Iris pigment epithelial cell (primary cell): ENCODE data around the gene VPS8.
A peak's percentile ranks its signal among the peaks of the same experiment; 100 is the strongest.

ENCODE experiments used
- DNase-seq: peaks from one replicate; pipeline ENCODE4 v3.0.0-alpha.2; 2011; ENCODE audit warnings: low read depth

VPS8 gene

GRCh38 chr3:184812662-184813042 is 686 bp downstream of the VPS8 start:
- no peak for DNase-seq

- DNase-seq, result no peak
Measured at GRCh38 chr3:184813357-184813756, 1.4 kb downstream of the VPS8 start.

GRCh38 chr3:184814214-184814613 is 2.2 kb downstream of the VPS8 start:
- peak; percentile 20 for DNase-seq

GRCh38 chr3:184815046-184815930 is 3.3 kb downstream of the VPS8 start:
- DNase-seq, result peak; percentile 94

GRCh38 chr3:184816614-184817013 is 4.6 kb downstream of the VPS8 start:
- DNase-seq, result peak; percentile 66

- DNase-seq, result no peak
Measured at GRCh38 chr3:184820525-184820924, 8.6 kb downstream of the VPS8 start.

GRCh38 chr3:184821034-184821433 is 9.1 kb downstream of the VPS8 start:
- no peak for DNase-seq

- no peak for DNase-seq
Measured at GRCh38 chr3:184822081-184822480, 10.1 kb downstream of the VPS8 start.

GRCh38 chr3:184822654-184823053 is 10.7 kb downstream of the VPS8 start:
- no peak for DNase-seq

GRCh38 chr3:184823990-184824389 is 12.0 kb downstream of the VPS8 start:
- DNase-seq, result no peak

- DNase-seq, result no peak
Measured at GRCh38 chr3:184825121-184825820, 13.3 kb downstream of the VPS8 start.

- no peak for DNase-seq
Measured at GRCh38 chr3:184827572-184827971, 15.6 kb downstream of the VPS8 start.

- DNase-seq, result no peak
Measured at GRCh38 chr3:184832044-184832443, 20.1 kb downstream of the VPS8 start.

- DNase-seq, result no peak
Measured at GRCh38 chr3:184832903-184833302, 20.9 kb downstream of the VPS8 start.

- DNase-seq, result no peak
Measured at GRCh38 chr3:184836090-184836822, 24.3 kb downstream of the VPS8 start.

- DNase-seq, result no peak
Measured at GRCh38 chr3:184842433-184842832, 30.5 kb downstream of the VPS8 start.

- no peak for DNase-seq
Measured at GRCh38 chr3:184845819-184846218, 33.9 kb downstream of the VPS8 start.

- DNase-seq, result no peak
Measured at GRCh38 chr3:184846496-184846895, 34.5 kb downstream of the VPS8 start.

GRCh38 chr3:184848934-184849333 is 37.0 kb downstream of the VPS8 start:
- no peak for DNase-seq

GRCh38 chr3:184850201-184850600 is 38.2 kb downstream of the VPS8 start:
- no peak for DNase-seq

- no peak for DNase-seq
Measured at GRCh38 chr3:184857099-184857498, 45.1 kb downstream of the VPS8 start.

- DNase-seq, result no peak
Measured at GRCh38 chr3:184864000-184864399, 52.0 kb downstream of the VPS8 start.

- DNase-seq, result peak; percentile 27
Measured at GRCh38 chr3:184868477-184868876, 56.5 kb downstream of the VPS8 start.
